ENCODE measurements around the gene STARD9. TPM values are rescaled to one million over a fixed set of nuclear protein-coding genes. Genes with fewer than 3 reads are reported as not detected.
A peak's percentile ranks its signal among the peaks of the same experiment; 100 is the strongest.
"Not testable (repeated sequence)": the region's sequence is repeated elsewhere in the genome, so short reads cannot be mapped to it uniquely, and the experiment has no call there.

The STARD9 gene
- total and polyA plus RNA-seq, 7 experiments from 2014 or later: 0.13 to 10.5 (median 4.0) TPM

GRCh38 chr15:42548249-42549031, 27.0 kb upstream of the STARD9 start, which contains the start of the genes HAUS2 and LRRC57:
Gene HAUS2, plus strand, starts transcription at chr15:42548838. Its CDS starts 35 bp downstream, at chr15:42548873.
Gene LRRC57, minus strand, starts transcription at chr15:42548793. Its CDS starts 359 bp downstream, at chr15:42548434.
- ATAC-seq (peak; percentile 89), DNase-seq (peak; percentile 79 to 93 (median 86))
- Histone ChIP-seq H3K36me3 (ENCODE audit: control insufficient read depth in 2 of 3, insufficient read depth in 3 of 3, low read length in 3 of 3) (peaks cover 0 to 20% (median 0%) of the 10 kb centered on the region in 3 experiments), H3K9me3 (ENCODE audit: control insufficient read depth in 2 of 3, low read length in 3 of 3) (no peaks in the 10 kb centered on the region), H3K4me1 (ENCODE audit: control insufficient read depth in 2 of 2, insufficient read depth in 2 of 2, low read length in 2 of 2) (peaks cover 21 to 23% of the 10 kb centered on the region in 2 donors), H3K4me3 (ENCODE audit: low read length) (peak within 1 kb of the TSS; percentile 86), H3K27ac (ENCODE audit: low read depth, low read length) (peak within 1 kb of the TSS; percentile 93), H3K27me3 (ENCODE audit: control insufficient read depth in 2 of 2, insufficient read depth in 2 of 2, low read length in 2 of 2) (no peaks in the 10 kb centered on the region)
- CTCF ChIA-PET: interaction anchor here (0.8 to 1.1 kb wide), 2 partner anchors 33 to 103 kb away, joined by 3 read pairs; no protein-coding TSS in a partner anchor
- Mint-ChIP-seq H3K27ac (peak within 1 kb of the TSS; percentile 95 to 99 (median 97)), H3K4me3 (peak within 1 kb of the TSS; percentile 93 to 99 (median 96)), H3K36me3 (peaks cover 0 to 17% (median 4%) of the 10 kb centered on the region in 5 donors), H3K27me3 (no peaks in the 10 kb centered on the region), H3K9me3 (peaks cover 0 to 4% (median 0%) of the 10 kb centered on the region in 11 donors), H3K4me1 (peaks cover 29 to 62% (median 51%) of the 10 kb centered on the region in 7 donors)
- POLR2A ChIA-PET: interaction anchor here (0.6 to 3.5 kb wide), 16 partner anchors 9 to 775 kb away, joined by 3 to 18 read pairs (median 4); partner anchors contain the start of genes SNAP23, STARD9 and ZNF106
- intact Hi-C loops (cut with micrococcal nuclease): loop anchor here (1.0 to 10.0 kb wide), 8 partner anchors 27 to 373 kb away; partner anchors contain the start of genes GANC (in 2 of the 2), STARD9 (in 2 of the 2), TMEM87A (in 2 of the 2) and SNAP23 (in 1 of the 2)

- H3K4me3 Mint-ChIP-seq: peak overlapping the region; percentile 93 to 99 (median 96)
- DNase-seq: peak in 1 of 9 donors; percentile 38
- ChIA-PET CTCF (interaction anchor here (0.6 kb wide), 1 partner anchor 412 kb away, joined by 3 read pairs; no protein-coding TSS in a partner anchor), POLR2A (interaction anchor here (0.6 to 3.5 kb wide), 12 partner anchors 10 to 774 kb away, joined by 3 to 18 read pairs (median 4); partner anchors contain the start of genes SNAP23, STARD9 and ZNF106)
- H3K27ac ChIP-seq (ENCODE audit: low read depth, low read length): peak overlapping the region; percentile 93
- H3K27me3 Mint-ChIP-seq: no peaks in the 10 kb centered on the region
- intact Hi-C loops (cut with micrococcal nuclease): loop anchor here (1.0 to 10.0 kb wide), 2 partner anchors 54 to 56 kb away; partner anchors contain the start of gene SNAP23 (in 1 of the 2)
- H3K27ac Mint-ChIP-seq: peak overlapping the region; percentile 95 to 99 (median 97)
- peak; percentile 67 for ATAC-seq
- peaks cover 21 to 23% of the 10 kb centered on the region in 2 donors for H3K4me1 ChIP-seq (ENCODE audit: control insufficient read depth in 2 of 2, insufficient read depth in 2 of 2, low read length in 2 of 2)
- no peaks in the 10 kb centered on the region for H3K9me3 ChIP-seq (ENCODE audit: control insufficient read depth in 2 of 3, low read length in 3 of 3)
- H3K9me3 Mint-ChIP-seq: peaks cover 0 to 4% (median 0%) of the 10 kb centered on the region in 11 donors
- peaks cover 34 to 68% (median 58%) of the 10 kb centered on the region in 7 donors for H3K4me1 Mint-ChIP-seq
- peaks cover 0 to 18% (median 6%) of the 10 kb centered on the region in 5 donors for H3K36me3 Mint-ChIP-seq
- peak overlapping the region; percentile 86 for H3K4me3 ChIP-seq (ENCODE audit: low read length)
- no peaks in the 10 kb centered on the region for H3K27me3 ChIP-seq (ENCODE audit: control insufficient read depth in 2 of 2, insufficient read depth in 2 of 2, low read length in 2 of 2)
- H3K36me3 ChIP-seq (ENCODE audit: control insufficient read depth in 2 of 3, insufficient read depth in 3 of 3, low read length in 3 of 3): peaks cover 0 to 14% (median 0%) of the 10 kb centered on the region in 3 experiments
These were observed 26.3 kb upstream of the STARD9 start for GRCh38 chr15:42549032-42549491.

- H3K9me3 Mint-ChIP-seq: peaks cover 0 to 4% (median 0%) of the 10 kb centered on the region in 11 donors
- ATAC-seq: no peak
- DNase-seq: no peak
- H3K9me3 ChIP-seq (ENCODE audit: control insufficient read depth in 2 of 3, low read length in 3 of 3): no peaks in the 10 kb centered on the region
- peak overlapping the region; percentile 45 to 98 (median 68) for H3K27ac Mint-ChIP-seq
- H3K4me3 ChIP-seq (ENCODE audit: low read length): no peak overlapping the region
- H3K36me3 ChIP-seq (ENCODE audit: control insufficient read depth in 2 of 3, insufficient read depth in 3 of 3, low read length in 3 of 3): peaks cover 0 to 10% (median 0%) of the 10 kb centered on the region in 3 experiments
- H3K4me1 Mint-ChIP-seq: peaks cover 37 to 73% (median 60%) of the 10 kb centered on the region in 7 donors
- intact Hi-C loops (cut with micrococcal nuclease): loop anchor here (1.0 to 10.0 kb wide), 2 partner anchors 55 kb away; partner anchors contain the start of gene SNAP23 (in 1 of the 2)
- H3K27ac ChIP-seq (ENCODE audit: low read depth, low read length): peak overlapping the region; percentile 93
- H3K27me3 ChIP-seq (ENCODE audit: control insufficient read depth in 2 of 2, insufficient read depth in 2 of 2, low read length in 2 of 2): no peaks in the 10 kb centered on the region
- H3K36me3 Mint-ChIP-seq: peaks cover 0 to 17% (median 6%) of the 10 kb centered on the region in 5 donors
- peaks cover 21 to 23% of the 10 kb centered on the region in 2 donors for H3K4me1 ChIP-seq (ENCODE audit: control insufficient read depth in 2 of 2, insufficient read depth in 2 of 2, low read length in 2 of 2)
- ChIA-PET CTCF (interaction anchor here (0.7 kb wide), 1 partner anchor 19 kb away, joined by 5 read pairs; no protein-coding TSS in a partner anchor), POLR2A (interaction anchor here (0.9 to 3.5 kb wide), 5 partner anchors 17 to 54 kb away, joined by 3 to 18 read pairs (median 5); partner anchors contain the start of gene SNAP23)
- H3K4me3 Mint-ChIP-seq: peak overlapping the region; percentile 75 to 97 (median 94)
- no peaks in the 10 kb centered on the region for H3K27me3 Mint-ChIP-seq
These were observed 25.5 kb upstream of the STARD9 start for GRCh38 chr15:42549741-42550392.

- CTCF ChIA-PET: interaction anchor here (0.6 kb wide), 1 partner anchor 77 kb away, joined by 3 read pairs; no protein-coding TSS in a partner anchor
- peaks cover 3 to 9% of the 10 kb centered on the region in 2 donors for H3K4me1 ChIP-seq (ENCODE audit: control insufficient read depth in 2 of 2, insufficient read depth in 2 of 2, low read length in 2 of 2)
- H3K27me3 ChIP-seq (ENCODE audit: control insufficient read depth in 2 of 2, insufficient read depth in 2 of 2, low read length in 2 of 2): no peaks in the 10 kb centered on the region
- DNase-seq: no peak
- no peak overlapping the region for H3K4me3 ChIP-seq (ENCODE audit: low read length)
- no peaks in the 10 kb centered on the region for H3K27me3 Mint-ChIP-seq
- H3K36me3 Mint-ChIP-seq: peaks cover 4 to 11% (median 5%) of the 10 kb centered on the region in 5 donors
- H3K4me1 Mint-ChIP-seq: peaks cover 17 to 49% (median 38%) of the 10 kb centered on the region in 7 donors
- H3K27ac Mint-ChIP-seq: peak overlapping the region in 2 of 9 donors; percentile 6
- ATAC-seq: no peak
- peaks cover 0 to 4% (median 0%) of the 10 kb centered on the region in 11 donors for H3K9me3 Mint-ChIP-seq
- H3K4me3 Mint-ChIP-seq: no peak overlapping the region
- peaks cover 0 to 5% (median 0%) of the 10 kb centered on the region in 3 experiments for H3K36me3 ChIP-seq (ENCODE audit: control insufficient read depth in 2 of 3, insufficient read depth in 3 of 3, low read length in 3 of 3)
- H3K27ac ChIP-seq (ENCODE audit: low read depth, low read length): no peak overlapping the region
- intact Hi-C loops (cut with micrococcal nuclease): no loop called here
- no peaks in the 10 kb centered on the region for H3K9me3 ChIP-seq (ENCODE audit: control insufficient read depth in 2 of 3, low read length in 3 of 3)
- POLR2A ChIA-PET: interaction anchor here (0.7 kb wide), 1 partner anchor 278 kb away, joined by 3 read pairs; no protein-coding TSS in a partner anchor
These were observed 21.9 kb upstream of the STARD9 start for GRCh38 chr15:42553554-42553953.

- H3K9me3 Mint-ChIP-seq; DNase-seq; H3K4me3 ChIP-seq (ENCODE audit: low read length); ATAC-seq; H3K27me3 Mint-ChIP-seq; H3K27ac Mint-ChIP-seq; H3K27ac ChIP-seq (ENCODE audit: low read depth, low read length); intact Hi-C loops (cut with micrococcal nuclease); H3K4me3 Mint-ChIP-seq; H3K27me3 ChIP-seq (ENCODE audit: control insufficient read depth in 2 of 2, insufficient read depth in 2 of 2, low read length in 2 of 2); H3K9me3 ChIP-seq (ENCODE audit: control insufficient read depth in 2 of 3, low read length in 3 of 3); H3K4me1 ChIP-seq (ENCODE audit: control insufficient read depth in 2 of 2, insufficient read depth in 2 of 2, low read length in 2 of 2): not testable (repeated sequence)
- peaks cover 7 to 28% (median 16%) of the 10 kb centered on the region in 3 experiments for H3K36me3 ChIP-seq (ENCODE audit: control insufficient read depth in 2 of 3, insufficient read depth in 3 of 3, low read length in 3 of 3)
- Mint-ChIP-seq H3K4me1 (peaks cover 7 to 26% (median 22%) of the 10 kb centered on the region in 7 donors), H3K36me3 (peaks cover 0 to 23% (median 12%) of the 10 kb centered on the region in 5 donors)
- POLR2A ChIA-PET: interaction anchor here (0.7 kb wide), 1 partner anchor 77 kb away, joined by 3 read pairs; no protein-coding TSS in a partner anchor
- CTCF ChIA-PET: interaction anchor here (0.7 kb wide), 2 partner anchors 22 to 52 kb away, joined by 3 to 4 read pairs; no protein-coding TSS in a partner anchor
These were observed 18.7 kb upstream of the STARD9 start for GRCh38 chr15:42556550-42557207.

All from naive thymus-derived CD4-positive, alpha-beta T cell (primary cell).